Measurements from ENCODE around the gene RHBDL3. TPM values are rescaled to one million over a fixed set of nuclear protein-coding genes. Genes with fewer than 3 reads are reported as not detected.

The RHBDL3 gene
- total RNA-seq, 1 donor from 2014 or later: 0.18 TPM

DNA sequence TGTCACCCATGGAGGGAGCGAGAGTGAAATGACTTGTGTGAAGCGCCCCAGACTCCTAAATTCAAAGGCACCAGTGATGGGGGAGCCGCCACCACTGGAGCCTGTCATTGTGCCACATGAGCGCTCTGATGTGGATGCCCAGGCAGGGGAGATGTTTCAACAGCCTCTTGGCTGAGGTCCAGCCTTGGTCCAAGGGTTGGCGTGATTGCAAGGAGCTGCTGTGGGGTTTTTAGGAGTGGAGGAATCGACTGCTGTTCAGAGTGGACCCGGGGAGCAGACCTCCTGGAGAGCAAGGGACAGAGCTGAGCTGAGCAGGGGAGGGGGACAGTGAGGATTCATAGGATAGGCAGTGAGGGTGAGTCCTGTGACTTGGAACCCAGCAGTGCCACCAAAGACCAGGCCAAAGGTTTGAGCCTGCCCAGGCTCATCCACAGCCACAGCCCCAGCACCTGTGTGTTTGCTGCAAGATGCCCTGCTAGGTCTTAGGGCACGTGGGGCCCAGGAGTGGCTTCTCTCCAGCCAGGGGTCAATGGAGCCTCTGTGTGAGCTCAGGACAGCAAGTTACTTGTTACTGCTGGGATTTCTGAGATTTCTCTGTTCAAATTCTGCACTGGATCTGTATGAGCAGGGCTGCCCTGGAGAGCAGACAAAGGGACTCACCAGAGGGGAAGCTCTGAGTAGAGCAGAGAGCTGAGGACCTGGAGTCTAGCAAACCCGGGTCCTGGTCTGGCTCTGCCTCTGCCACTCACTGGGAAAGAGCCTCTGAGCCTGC lies 20.3 kb downstream of the RHBDL3 start:
- Mint-ChIP-seq H3K27me3 (ENCODE audit: low read depth) (peaks cover 16% of the 10 kb centered on the region), H3K4me3 (ENCODE audit: low read depth) (no peak overlapping the region), H3K9me3 (no peaks in the 10 kb centered on the region), H3K27ac (no peak overlapping the region), H3K36me3 (ENCODE audit: low read depth) (no peaks in the 10 kb centered on the region), H3K4me1 (ENCODE audit: low read depth) (peaks cover 1% of the 10 kb centered on the region)
- no peak for DNase-seq (ENCODE audit: low spot score)
- intact Hi-C loops (cut with micrococcal nuclease): no loop called here

DNA sequence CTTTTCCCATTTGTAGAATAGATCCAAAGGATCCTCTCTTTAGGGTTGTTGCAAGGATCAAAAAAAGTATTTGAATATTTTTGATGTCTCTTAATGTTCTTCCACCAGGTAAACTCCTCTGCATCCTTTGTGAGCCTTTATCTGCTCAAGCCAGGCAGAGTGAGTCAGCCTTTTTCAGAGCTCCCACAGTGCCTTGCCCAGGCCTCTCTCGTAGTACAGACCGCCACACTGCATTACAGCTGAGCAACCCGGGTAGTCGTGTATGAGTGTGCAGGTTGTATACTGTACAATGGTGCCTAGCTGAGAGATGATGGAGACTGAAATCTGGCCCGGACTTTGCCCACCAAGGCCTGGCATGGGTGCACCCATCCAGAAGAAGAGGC lies 20.9 kb downstream of the RHBDL3 start:
- H3K4me3 Mint-ChIP-seq (ENCODE audit: low read depth): no peak overlapping the region
- peaks cover 16% of the 10 kb centered on the region for H3K27me3 Mint-ChIP-seq (ENCODE audit: low read depth)
- DNase-seq (ENCODE audit: low spot score): no peak
- no peaks in the 10 kb centered on the region for H3K9me3 Mint-ChIP-seq
- intact Hi-C loops (cut with micrococcal nuclease): no loop called here
- peaks cover 1% of the 10 kb centered on the region for H3K4me1 Mint-ChIP-seq (ENCODE audit: low read depth)
- H3K36me3 Mint-ChIP-seq (ENCODE audit: low read depth): no peaks in the 10 kb centered on the region
- no peak overlapping the region for H3K27ac Mint-ChIP-seq

GRCh38 chr17:32287804-32288511 lies 22.3 kb downstream of the RHBDL3 start:
- Mint-ChIP-seq H3K4me3 (ENCODE audit: low read depth) (no peak overlapping the region), H3K9me3 (no peaks in the 10 kb centered on the region), H3K27ac (no peak overlapping the region), H3K4me1 (ENCODE audit: low read depth) (peaks cover 1% of the 10 kb centered on the region), H3K27me3 (ENCODE audit: low read depth) (peaks cover 18% of the 10 kb centered on the region), H3K36me3 (ENCODE audit: low read depth) (no peaks in the 10 kb centered on the region)
- DNase-seq (ENCODE audit: low spot score): no peak
- intact Hi-C loops (cut with micrococcal nuclease): no loop called here

DNA sequence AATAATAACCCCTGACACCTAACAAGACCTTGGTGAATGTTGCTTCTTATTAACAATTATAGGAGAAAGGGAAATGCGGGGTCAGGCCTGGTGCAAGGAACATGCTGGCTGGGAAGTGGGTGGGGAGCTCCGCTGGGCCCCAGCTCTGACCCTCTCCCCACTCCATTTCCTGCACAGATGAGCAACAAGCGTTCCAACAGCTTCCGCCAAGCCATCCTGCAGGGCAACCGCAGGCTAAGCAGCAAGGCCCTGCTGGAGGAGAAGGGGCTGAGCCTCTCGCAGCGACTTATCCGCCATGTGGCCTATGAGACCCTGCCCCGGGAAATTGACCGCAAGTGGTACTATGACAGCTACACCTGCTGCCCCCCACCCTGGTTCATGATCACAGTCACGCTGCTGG lies 23.0 kb downstream of the RHBDL3 start:
- H3K36me3 Mint-ChIP-seq (ENCODE audit: low read depth): no peaks in the 10 kb centered on the region
- no peak overlapping the region for H3K4me3 Mint-ChIP-seq (ENCODE audit: low read depth)
- intact Hi-C loops (cut with micrococcal nuclease): no loop called here
- H3K27ac Mint-ChIP-seq: no peak overlapping the region
- no peaks in the 10 kb centered on the region for H3K9me3 Mint-ChIP-seq
- no peak for DNase-seq (ENCODE audit: low spot score)
- peaks cover 16% of the 10 kb centered on the region for H3K27me3 Mint-ChIP-seq (ENCODE audit: low read depth)
- peaks cover 1% of the 10 kb centered on the region for H3K4me1 Mint-ChIP-seq (ENCODE audit: low read depth)

DNA sequence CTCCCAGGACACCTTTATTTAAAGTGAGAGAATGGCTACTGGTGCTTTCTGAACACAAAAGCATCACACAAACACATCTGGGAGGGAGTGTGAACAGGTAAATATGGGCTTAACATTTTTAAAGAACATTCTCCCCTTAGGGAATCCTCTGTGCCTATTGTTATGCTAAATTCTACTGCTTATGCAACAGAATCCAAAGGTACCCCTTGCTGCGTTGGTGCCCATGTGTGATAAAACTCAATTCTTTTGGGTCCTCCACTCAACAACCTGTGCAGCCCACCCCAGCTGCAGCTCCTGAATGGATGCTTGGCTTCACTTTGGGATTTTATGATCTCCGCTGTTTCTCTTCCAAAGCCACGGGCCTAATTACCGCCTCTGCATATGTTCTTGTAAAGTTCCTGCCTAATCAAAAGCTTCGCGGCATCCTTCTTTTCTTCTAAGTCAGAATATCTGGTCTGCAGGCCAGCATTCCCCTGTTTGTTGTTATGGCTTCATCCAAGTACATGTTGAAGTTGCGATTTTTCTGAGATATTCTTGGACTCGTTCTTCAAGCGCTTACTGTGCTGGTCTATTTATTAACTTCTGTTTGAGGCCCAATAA lies 23.9 kb downstream of the RHBDL3 start:
- no peak overlapping the region for H3K4me3 Mint-ChIP-seq (ENCODE audit: low read depth)
- H3K36me3 Mint-ChIP-seq (ENCODE audit: low read depth): no peaks in the 10 kb centered on the region
- H3K4me1 Mint-ChIP-seq (ENCODE audit: low read depth): peaks cover 3% of the 10 kb centered on the region
- H3K9me3 Mint-ChIP-seq: no peaks in the 10 kb centered on the region
- intact Hi-C loops (cut with micrococcal nuclease): no loop called here
- DNase-seq (ENCODE audit: low spot score): no peak
- H3K27ac Mint-ChIP-seq: no peak overlapping the region
- peaks cover 14% of the 10 kb centered on the region for H3K27me3 Mint-ChIP-seq (ENCODE audit: low read depth)

DNA sequence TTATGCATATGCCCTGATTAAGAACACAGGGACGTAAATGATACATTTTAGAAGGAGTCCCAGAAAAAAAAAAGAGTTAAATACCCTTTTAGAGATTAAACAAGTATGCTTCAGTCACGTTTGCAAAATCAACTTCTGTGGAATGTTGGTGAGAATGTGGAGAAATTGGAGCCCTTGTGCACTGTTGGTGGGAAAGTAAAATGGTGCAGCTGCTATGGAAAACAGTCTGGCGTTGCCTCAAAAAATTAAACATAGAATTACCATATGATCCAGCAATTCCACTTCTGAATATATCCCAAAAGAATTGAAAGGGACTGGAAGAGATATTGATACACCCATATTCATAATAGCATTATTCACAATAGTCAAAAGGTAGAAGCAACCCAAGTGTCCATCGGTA lies 26.5 kb downstream of the RHBDL3 start:
- Mint-ChIP-seq H3K9me3 (no peaks in the 10 kb centered on the region), H3K27ac (no peak overlapping the region), H3K36me3 (ENCODE audit: low read depth) (no peaks in the 10 kb centered on the region), H3K4me3 (ENCODE audit: low read depth) (no peak overlapping the region), H3K27me3 (ENCODE audit: low read depth) (peaks cover 12% of the 10 kb centered on the region), H3K4me1 (ENCODE audit: low read depth) (peaks cover 3% of the 10 kb centered on the region)
- intact Hi-C loops (cut with micrococcal nuclease): no loop called here
- DNase-seq (ENCODE audit: low spot score): no peak

GRCh38 chr17:32297424-32297823 lies 31.8 kb downstream of the RHBDL3 start:
- Mint-ChIP-seq H3K9me3 (no peaks in the 10 kb centered on the region), H3K36me3 (ENCODE audit: low read depth) (no peaks in the 10 kb centered on the region), H3K4me3 (ENCODE audit: low read depth) (no peak overlapping the region), H3K27ac (no peak overlapping the region), H3K27me3 (ENCODE audit: low read depth) (peaks cover 6% of the 10 kb centered on the region), H3K4me1 (ENCODE audit: low read depth) (peaks cover 2% of the 10 kb centered on the region)
- intact Hi-C loops (cut with micrococcal nuclease): no loop called here
- no peak for DNase-seq (ENCODE audit: low spot score)

GRCh38 chr17:32297860-32298259 lies 32.2 kb downstream of the RHBDL3 start:
- Mint-ChIP-seq H3K4me1 (ENCODE audit: low read depth) (peaks cover 2% of the 10 kb centered on the region), H3K27me3 (ENCODE audit: low read depth) (peaks cover 6% of the 10 kb centered on the region), H3K4me3 (ENCODE audit: low read depth) (no peak overlapping the region), H3K27ac (no peak overlapping the region), H3K36me3 (ENCODE audit: low read depth) (no peaks in the 10 kb centered on the region), H3K9me3 (no peaks in the 10 kb centered on the region)
- no peak for DNase-seq (ENCODE audit: low spot score)
- intact Hi-C loops (cut with micrococcal nuclease): no loop called here

DNA sequence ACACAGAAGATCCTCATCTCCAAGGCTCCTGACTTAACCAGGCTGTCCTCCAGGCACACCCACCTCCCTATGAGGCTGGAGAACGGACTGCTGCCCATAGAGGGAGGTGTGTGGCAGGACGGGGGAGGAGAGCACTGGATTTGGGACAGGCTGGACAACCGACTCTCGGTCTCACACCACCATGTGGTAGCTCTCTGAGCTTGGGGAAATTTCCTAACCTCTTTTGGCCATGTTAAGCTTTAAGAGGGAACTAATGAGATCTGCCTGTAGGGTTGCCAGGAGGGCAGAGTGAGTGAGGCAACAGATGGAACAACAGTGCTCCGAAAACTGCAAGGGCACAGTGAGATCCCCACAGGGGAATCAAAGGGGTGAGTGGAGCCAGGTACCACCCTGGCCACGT lies 32.7 kb downstream of the RHBDL3 start:
- H3K9me3 Mint-ChIP-seq: no peaks in the 10 kb centered on the region
- peaks cover 2% of the 10 kb centered on the region for H3K4me1 Mint-ChIP-seq (ENCODE audit: low read depth)
- no peak overlapping the region for H3K4me3 Mint-ChIP-seq (ENCODE audit: low read depth)
- H3K27me3 Mint-ChIP-seq (ENCODE audit: low read depth): peaks cover 6% of the 10 kb centered on the region
- intact Hi-C loops (cut with micrococcal nuclease): no loop called here
- H3K36me3 Mint-ChIP-seq (ENCODE audit: low read depth): no peaks in the 10 kb centered on the region
- H3K27ac Mint-ChIP-seq: no peak overlapping the region
- no peak for DNase-seq (ENCODE audit: low spot score)

DNA sequence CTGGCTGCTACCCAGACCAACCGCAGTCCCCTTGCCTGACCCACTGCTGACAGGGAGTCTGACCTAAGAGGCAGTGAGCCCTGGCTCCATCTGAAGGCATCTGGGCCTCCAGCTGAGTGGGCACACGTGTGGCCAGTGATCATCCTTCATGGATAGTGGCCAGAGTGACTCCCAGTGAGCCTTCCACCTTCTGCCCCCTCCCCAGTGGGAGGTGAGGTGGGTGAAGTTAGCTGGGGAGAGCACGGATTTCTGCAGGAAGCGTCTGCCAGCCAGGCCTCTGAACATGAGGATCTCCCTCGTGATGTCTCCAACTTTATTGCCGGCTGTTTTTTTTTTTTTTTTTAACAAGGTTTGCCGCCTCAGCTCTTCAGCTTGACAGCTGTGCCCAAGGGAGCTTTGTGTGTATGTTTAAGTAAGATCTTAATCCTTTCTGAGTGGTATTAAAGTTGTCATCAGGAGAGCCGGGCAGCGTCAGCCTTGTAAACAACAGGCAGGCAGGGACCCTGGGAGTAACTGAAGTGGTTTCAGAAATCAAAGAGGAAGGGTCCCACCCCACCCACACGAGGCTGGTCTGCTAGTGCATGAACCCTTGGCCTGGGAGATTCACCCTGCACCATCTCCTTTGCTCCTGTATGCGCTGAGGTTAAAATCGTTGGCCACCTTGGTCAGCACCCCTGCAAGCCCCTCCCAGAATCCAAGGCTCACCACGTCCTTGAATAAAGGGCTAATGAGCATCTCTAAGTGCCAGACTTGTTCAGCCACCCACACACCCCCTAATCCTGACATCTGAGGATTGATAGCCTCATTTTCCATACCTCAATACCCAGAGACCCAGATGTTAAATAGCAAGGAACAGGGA lies 33.3 kb downstream of the RHBDL3 start:
- Mint-ChIP-seq H3K27ac (no peak overlapping the region), H3K4me1 (ENCODE audit: low read depth) (peaks cover 2% of the 10 kb centered on the region), H3K27me3 (ENCODE audit: low read depth) (peaks cover 8% of the 10 kb centered on the region), H3K9me3 (no peaks in the 10 kb centered on the region), H3K4me3 (ENCODE audit: low read depth) (no peak overlapping the region), H3K36me3 (ENCODE audit: low read depth) (no peaks in the 10 kb centered on the region)
- intact Hi-C loops (cut with micrococcal nuclease): no loop called here
- DNase-seq (ENCODE audit: low spot score): no peak

- Mint-ChIP-seq H3K9me3 (no peaks in the 10 kb centered on the region), H3K27ac (no peak overlapping the region), H3K4me1 (ENCODE audit: low read depth) (no peaks in the 10 kb centered on the region), H3K4me3 (ENCODE audit: low read depth) (no peak overlapping the region), H3K36me3 (ENCODE audit: low read depth) (no peaks in the 10 kb centered on the region), H3K27me3 (ENCODE audit: low read depth) (peaks cover 8% of the 10 kb centered on the region)
- no peak for DNase-seq (ENCODE audit: low spot score)
- intact Hi-C loops (cut with micrococcal nuclease): no loop called here
Measured at GRCh38 chr17:32299580-32300164, 34.0 kb downstream of the RHBDL3 start.

GRCh38 chr17:32302037-32302436 lies 36.4 kb downstream of the RHBDL3 start:
- peaks cover 10% of the 10 kb centered on the region for H3K27me3 Mint-ChIP-seq (ENCODE audit: low read depth)
- H3K9me3 Mint-ChIP-seq: no peaks in the 10 kb centered on the region
- intact Hi-C loops (cut with micrococcal nuclease): no loop called here
- H3K4me3 Mint-ChIP-seq (ENCODE audit: low read depth): no peak overlapping the region
- no peaks in the 10 kb centered on the region for H3K4me1 Mint-ChIP-seq (ENCODE audit: low read depth)
- H3K27ac Mint-ChIP-seq: no peak overlapping the region
- no peak for DNase-seq (ENCODE audit: low spot score)
- H3K36me3 Mint-ChIP-seq (ENCODE audit: low read depth): no peaks in the 10 kb centered on the region
